HUES6 (cell line): ENCODE results near the gene LIME1.
"Not testable (repeated sequence)": the region's sequence is repeated elsewhere in the genome, so short reads cannot be mapped to it uniquely, and the experiment has no call there.

Experiments used
- H3K27ac ChIP-seq: 2 replicates; pipeline ENCODE4 v1.7.0; 2013; ENCODE audit warnings: low read depth, mild to moderate bottlenecking, low read length, inconsistent platforms
- H3K27me3 ChIP-seq: 2 replicates; pipeline ENCODE4 v1.6.1; 2013; ENCODE audit warnings: low read length; ENCODE audit not compliant: control insufficient read depth, insufficient read depth
- H3K36me3 ChIP-seq: 2 replicates; pipeline ENCODE4 v1.6.1; 2013; ENCODE audit warnings: low read length; ENCODE audit not compliant: control insufficient read depth, insufficient read depth
- H3K4me1 ChIP-seq: 2 replicates; pipeline ENCODE4 v1.6.1; 2013; ENCODE audit warnings: low read length; ENCODE audit not compliant: control insufficient read depth, insufficient read depth
- H3K4me3 ChIP-seq: 2 replicates; pipeline ENCODE4 v1.5.1; 2013; ENCODE audit warnings: low read depth, low read length
- H3K9ac ChIP-seq: one replicate; pipeline ENCODE4 v1.6.1; 2013; ENCODE audit warnings: mild to moderate bottlenecking, low read length
- H3K9me3 ChIP-seq: 2 replicates; pipeline ENCODE4 v1.6.1; 2013; ENCODE audit warnings: low read depth, low read length; ENCODE audit not compliant: control insufficient read depth, insufficient read depth

The LIME1 gene

GRCh38 chr20:63718996-63719395 lies 17.5 kb upstream of the LIME1 start:
- Histone ChIP-seq H3K36me3 (peaks cover 41% of the 10 kb centered on the region), H3K9ac (no peak overlapping the region), H3K9me3 (no peaks in the 10 kb centered on the region), H3K4me1 (no peaks in the 10 kb centered on the region), H3K27ac (no peak overlapping the region), H3K4me3 (no peak overlapping the region), H3K27me3 (no peaks in the 10 kb centered on the region)

DNA sequence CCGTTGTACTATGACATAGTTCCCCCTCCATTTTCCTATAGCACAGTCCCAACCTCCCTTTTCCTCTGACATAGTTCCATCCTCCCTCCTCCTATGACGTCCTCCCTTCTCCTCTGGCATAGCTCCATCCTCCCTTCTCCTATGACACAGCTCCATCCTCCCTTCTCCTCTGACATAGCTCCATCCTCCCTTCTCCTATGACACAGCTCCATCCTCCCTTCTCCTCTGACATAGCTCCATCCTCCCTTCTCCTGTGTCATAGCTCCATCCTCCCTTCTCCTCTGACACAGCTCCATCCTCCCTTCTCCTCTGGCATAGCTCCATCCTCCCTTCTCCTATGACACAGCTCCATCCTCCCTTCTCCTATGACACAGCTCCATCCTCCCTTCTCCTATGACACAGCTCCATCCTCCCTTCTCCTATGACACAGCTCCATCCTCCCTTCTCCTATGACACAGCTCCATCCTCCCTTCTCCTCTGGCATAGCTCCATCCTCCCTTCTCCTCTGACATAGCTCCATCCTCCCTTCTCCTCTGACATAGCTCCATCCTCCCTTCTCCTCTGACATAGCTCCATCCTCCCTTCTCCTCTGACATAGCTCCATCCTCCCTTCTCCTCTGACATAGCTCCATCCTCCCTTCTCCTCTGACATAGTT lies 13.4 kb upstream of the LIME1 start:
- not testable (repeated sequence) for H3K9me3 ChIP-seq, H3K27ac ChIP-seq, H3K27me3 ChIP-seq, H3K9ac ChIP-seq, H3K4me1 ChIP-seq, H3K4me3 ChIP-seq
- peaks cover 30% of the 10 kb centered on the region for H3K36me3 ChIP-seq

GRCh38 chr20:63730189-63730733 lies 6.2 kb upstream of the LIME1 start:
- H3K36me3 ChIP-seq: peaks cover 41% of the 10 kb centered on the region
- not testable (repeated sequence) for H3K27ac ChIP-seq, H3K4me3 ChIP-seq, H3K4me1 ChIP-seq, H3K9ac ChIP-seq, H3K27me3 ChIP-seq, H3K9me3 ChIP-seq

DNA sequence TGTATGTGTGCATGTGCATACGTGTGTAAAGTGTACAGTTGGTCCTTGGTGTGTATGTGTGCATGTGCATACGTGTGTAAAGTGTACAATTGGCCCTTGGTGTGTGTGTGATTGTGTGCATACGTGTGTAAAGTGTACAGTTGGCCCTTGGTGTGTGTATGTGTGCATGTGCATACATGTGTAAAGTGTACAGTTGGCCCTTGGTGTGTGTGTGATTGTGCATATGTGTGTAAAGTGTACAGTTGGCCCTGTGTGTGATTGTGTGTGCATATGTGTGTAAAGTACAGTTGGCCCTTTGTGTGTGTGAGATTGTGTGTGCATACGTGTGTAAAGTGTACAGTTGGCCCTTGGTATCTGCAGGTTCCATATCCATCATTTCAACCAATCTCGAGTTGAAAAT lies 5.1 kb upstream of the LIME1 start:
- Histone ChIP-seq H3K27me3 (no peaks in the 10 kb centered on the region; the same call in 1 of the 2 replicates), H3K4me1 (no peaks in the 10 kb centered on the region), H3K4me3 (no peak overlapping the region), H3K9me3 (no peaks in the 10 kb centered on the region), H3K9ac (no peak overlapping the region), H3K36me3 (peaks cover 52% of the 10 kb centered on the region), H3K27ac (no peak overlapping the region)

GRCh38 chr20:63732118-63733095 lies 4.1 kb upstream of the LIME1 start:
- Histone ChIP-seq H3K27ac (no peak overlapping the region), H3K4me3 (no peak overlapping the region), H3K4me1 (peaks cover 5% of the 10 kb centered on the region; the same call in 1 of the 2 replicates), H3K9me3 (no peaks in the 10 kb centered on the region), H3K9ac (no peak overlapping the region), H3K27me3 (peaks cover 6% of the 10 kb centered on the region), H3K36me3 (peaks cover 48% of the 10 kb centered on the region)

DNA sequence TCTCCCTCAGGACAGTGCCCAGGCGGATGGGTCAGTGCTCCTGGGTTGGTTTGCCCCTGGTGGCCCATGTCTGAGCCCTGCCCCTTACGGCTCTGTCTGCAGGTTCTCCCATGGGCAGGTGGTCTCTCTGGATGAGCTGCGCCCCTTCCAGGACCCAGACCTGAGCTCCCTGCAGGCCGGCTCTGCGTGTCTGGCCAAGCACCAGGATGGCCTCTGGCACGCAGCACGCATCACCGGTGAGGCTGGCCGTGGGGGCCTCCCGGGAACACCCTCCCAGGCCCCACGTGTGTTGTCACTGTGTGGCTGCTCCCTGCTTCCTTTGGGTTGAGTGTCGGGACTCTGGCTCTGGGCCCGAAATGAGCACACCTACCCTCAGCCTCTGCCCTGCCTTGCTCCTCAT lies 3.3 kb upstream of the LIME1 start:
- Histone ChIP-seq H3K27ac (no peak overlapping the region), H3K4me3 (no peak overlapping the region), H3K9ac (no peak overlapping the region), H3K27me3 (peaks cover 8% of the 10 kb centered on the region), H3K36me3 (peaks cover 48% of the 10 kb centered on the region), H3K4me1 (peaks cover 7% of the 10 kb centered on the region), H3K9me3 (no peaks in the 10 kb centered on the region)

DNA sequence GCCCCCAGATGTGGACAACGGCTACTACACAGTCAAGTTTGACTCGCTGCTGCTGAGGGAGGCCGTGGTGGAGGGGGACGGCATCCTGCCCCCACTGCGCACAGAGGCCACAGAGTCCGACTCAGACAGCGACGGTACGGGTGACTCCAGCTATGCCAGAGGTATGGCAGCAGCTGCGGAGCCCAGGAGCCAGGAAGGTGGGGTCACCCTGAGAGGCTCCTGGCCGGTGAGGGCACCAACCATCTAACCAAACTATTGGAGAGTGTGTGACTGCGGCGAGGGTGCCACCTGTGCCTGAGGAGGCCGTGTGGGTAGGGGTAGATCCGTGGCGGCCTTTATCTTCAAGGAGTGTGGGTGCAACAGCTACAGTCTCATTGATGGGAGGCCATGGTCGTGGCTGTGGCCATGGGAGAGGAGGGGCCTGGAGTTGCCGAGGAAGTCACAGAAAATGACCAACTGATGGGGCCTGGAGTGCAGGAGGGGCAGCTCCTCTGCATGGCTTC lies 2.8 kb upstream of the LIME1 start:
- H3K27ac ChIP-seq: no peak overlapping the region
- peaks cover 48% of the 10 kb centered on the region for H3K36me3 ChIP-seq
- no peak overlapping the region for H3K4me3 ChIP-seq
- no peak overlapping the region for H3K9ac ChIP-seq
- H3K27me3 ChIP-seq: peaks cover 10% of the 10 kb centered on the region
- H3K4me1 ChIP-seq: peaks cover 12% of the 10 kb centered on the region
- H3K9me3 ChIP-seq: no peaks in the 10 kb centered on the region

GRCh38 chr20:63734111-63734945 lies 2.1 kb upstream of the LIME1 start:
- Histone ChIP-seq H3K27me3 (peaks cover 10% of the 10 kb centered on the region), H3K9me3 (no peaks in the 10 kb centered on the region), H3K4me1 (peaks cover 13% of the 10 kb centered on the region), H3K36me3 (peaks cover 48% of the 10 kb centered on the region), H3K9ac (no peak overlapping the region), H3K27ac (no peak overlapping the region), H3K4me3 (no peak overlapping the region)

DNA sequence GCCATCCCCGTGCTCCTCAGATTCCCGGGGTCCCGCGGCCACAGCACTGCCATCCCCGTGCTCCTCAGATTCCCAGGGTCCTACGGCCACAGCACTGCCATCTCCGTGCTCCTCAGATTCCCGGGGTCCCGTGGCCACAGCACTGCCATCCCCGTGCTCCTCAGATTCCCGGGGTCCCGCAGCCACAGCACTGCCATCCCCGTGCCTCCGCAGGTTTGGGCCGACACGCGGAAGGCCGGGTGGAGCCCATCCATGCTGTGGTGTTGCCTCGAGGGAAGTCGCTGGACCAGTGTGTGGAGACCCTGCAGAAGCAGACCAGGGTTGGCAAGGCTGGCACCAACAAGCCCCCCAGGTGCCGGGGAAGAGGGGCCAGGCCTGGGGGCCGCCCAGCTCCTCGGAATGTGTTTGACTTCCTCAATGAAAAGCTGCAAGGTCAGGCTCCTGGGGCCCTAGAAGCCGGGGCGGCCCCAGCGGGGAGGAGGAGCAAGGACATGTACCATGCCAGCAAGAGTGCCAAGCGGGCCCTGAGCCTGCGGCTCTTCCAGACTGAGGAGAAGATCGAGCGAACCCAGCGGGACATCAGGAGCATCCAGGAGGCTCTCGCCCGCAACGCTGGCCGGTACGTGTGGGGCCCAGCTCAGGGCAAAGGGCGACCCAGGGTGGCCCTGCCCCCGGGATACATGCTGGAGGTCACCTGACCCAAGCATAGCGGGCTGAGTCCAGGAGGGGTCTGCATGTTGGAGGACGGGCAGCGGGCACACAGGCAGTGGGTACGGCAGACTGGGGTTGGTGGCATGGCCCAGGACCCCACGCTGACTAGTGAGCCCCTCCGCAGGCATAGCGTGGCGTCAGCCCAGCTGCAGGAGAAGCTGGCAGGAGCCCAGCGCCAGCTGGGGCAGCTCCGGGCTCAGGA lies 1.3 kb upstream of the LIME1 start:
- H3K27me3 ChIP-seq: peaks cover 10% of the 10 kb centered on the region
- no peaks in the 10 kb centered on the region for H3K9me3 ChIP-seq
- H3K36me3 ChIP-seq: peaks cover 44% of the 10 kb centered on the region
- no peak overlapping the region for H3K9ac ChIP-seq
- no peak overlapping the region for H3K27ac ChIP-seq
- no peak overlapping the region for H3K4me3 ChIP-seq
- H3K4me1 ChIP-seq: peaks cover 13% of the 10 kb centered on the region
